HCT116 (cell line): ENCODE measurements around the gene EEF1G. TPM values are rescaled to one million over a fixed set of nuclear protein-coding genes. Genes with fewer than 3 reads are reported as not detected.
"Not testable (repeated sequence)": the region's sequence is repeated elsewhere in the genome, so short reads cannot be mapped to it uniquely, and the experiment has no call there.

ENCODE experiments used
- ATAC-seq: fragments of 200-7000 bp; cut with Tn5 transposase; 2 replicates; pipeline ENCODE4 v1.9.1; 2020; ENCODE audit warnings: mild to moderate bottlenecking, moderate library complexity
- BruUV-seq: library from RNA; stranded (reverse); fragments of 400-500 nt; replicated peaks from 2 replicates; lab custom pipeline; 2021; lab: Mats Ljungman, UMichigan
- CTCF ChIA-PET: fragments of 300-600 bp; sonication (Branson Sonifier 250); formaldehyde crosslinking; loops from one replicate; lab custom pipeline; 2021; ENCODE audit warnings: antibody characterized with exemption; lab: Charles Lee
- POLR2A ChIA-PET: fragments of 300-600, 350-600 bp; sonication (Branson Sonifier 250); formaldehyde crosslinking; loops from one replicate; lab custom pipeline; 2021; ENCODE audit warnings: antibody characterized with exemption; lab: Charles Lee
- RAD21 ChIA-PET, 2 experiments: fragments of 300-600 bp; sonication (Branson Sonifier 250); formaldehyde crosslinking; loops; one replicate each; lab custom pipeline; 2023; ENCODE audit warnings: low total read pairs in 2 of 2; ENCODE audit not compliant: uncharacterized antibody in 2 of 2, unreplicated experiment in 2 of 2, low non-redundant PET in 1 of 2; lab: Charles Lee
- DNase-seq: peaks from one replicate; pipeline ENCODE4 v3.0.0-alpha.2; 2010; ENCODE audit warnings: low read depth, low spot score
- H2AFZ ChIP-seq: fragments of 200-600 bp; shearing (Covaris generic), sonication (generic); 2 replicates; pipeline ENCODE4 v1.6.1; 2017; ENCODE audit warnings: low read depth, mixed run types, mixed read lengths, antibody characterized with exemption, low read length; ENCODE audit not compliant: poor library complexity, severe bottlenecking
- H3K27ac ChIP-seq: 2 replicates; pipeline ENCODE4 v1.5.1; 2012; ENCODE audit warnings: low read depth, low read length
- H3K27me3 ChIP-seq: fragments of 200-600 bp; sonication (generic); 2 replicates; pipeline ENCODE4 v1.6.1; 2016; ENCODE audit warnings: mixed run types, low read length, mixed read lengths; ENCODE audit not compliant: insufficient read depth
- H3K36me3 ChIP-seq, 2 experiments: fragments of 200-500 bp in 1 of 2; fragments of 200-600 bp in 1 of 2; sonication (Bioruptor generic) in 1 of 2; sonication (generic) in 1 of 2; 2 replicates each; pipeline versions ENCODE4 v1.5.1 to v1.6.1; 2014 to 2016; ENCODE audit warnings: low read length in 2 of 2, inconsistent platforms in 1 of 2, mixed read lengths in 1 of 2, mixed run types in 1 of 2; ENCODE audit not compliant: insufficient read depth in 2 of 2, control insufficient read depth in 1 of 2
- H3K4me1 ChIP-seq, 2 experiments: fragments of 200-600 bp in 1 of 2; sonication (generic) in 1 of 2; 2 replicates each; pipeline versions ENCODE4 v1.5.1 to v1.6.1; 2012 to 2017; ENCODE audit warnings: low read length in 2 of 2, inconsistent platforms in 1 of 2, mild to moderate bottlenecking in 1 of 2, mixed read lengths in 1 of 2, mixed run types in 1 of 2, moderate library complexity in 1 of 2; ENCODE audit not compliant: insufficient read depth in 2 of 2, control insufficient read depth in 1 of 2
- H3K4me2 ChIP-seq: fragments of 200-600 bp; sonication (generic); 2 replicates; pipeline ENCODE4 v1.6.1; 2017; ENCODE audit warnings: mixed run types, low read length, mixed read lengths
- H3K4me3 ChIP-seq, 2 experiments: fragments of 200-600 bp in 1 of 2; sonication (generic) in 1 of 2; replicated peaks in 1 of 2; 2 replicates each; pipeline ENCODE4 v1.5.1; 2011 to 2016; ENCODE audit warnings: low read length in 2 of 2, control low read depth in 1 of 2, low read depth in 1 of 2, mild to moderate bottlenecking in 1 of 2, mixed read lengths in 1 of 2, mixed run types in 1 of 2
- H3K79me2 ChIP-seq: fragments of 200-600 bp; sonication (generic); 2 replicates; pipeline ENCODE4 v1.6.1; 2017; ENCODE audit warnings: mild to moderate bottlenecking, mixed run types, low read length, moderate library complexity, mixed read lengths; ENCODE audit not compliant: insufficient read depth
- H3K9ac ChIP-seq: fragments of 200-600 bp; sonication (generic); 2 replicates; pipeline ENCODE4 v1.6.1; 2016; ENCODE audit warnings: low read length, mixed read lengths
- H3K9me2 ChIP-seq: fragments of 200-600 bp; sonication (generic), shearing (Covaris generic); 2 replicates; pipeline ENCODE4 v1.6.1; 2017; ENCODE audit warnings: mixed run types, mild to moderate bottlenecking, moderate library complexity; ENCODE audit not compliant: insufficient read depth
- H3K9me3 ChIP-seq, 2 experiments: fragments of 200-500 bp in 1 of 2; fragments of 200-600 bp in 1 of 2; sonication (Bioruptor generic) in 1 of 2; sonication (generic) in 1 of 2; 2 replicates each; pipeline ENCODE4 v1.6.1; 2014 to 2017; ENCODE audit warnings: low read length in 2 of 2, mixed read lengths in 2 of 2, inconsistent platforms in 1 of 2, low read depth in 1 of 2, mild to moderate bottlenecking in 1 of 2, mixed run types in 1 of 2, moderate library complexity in 1 of 2; ENCODE audit not compliant: control insufficient read depth in 1 of 2, insufficient read depth in 1 of 2
- H4K20me1 ChIP-seq: fragments of 200-600 bp; sonication (generic), shearing (Covaris generic); 2 replicates; pipeline ENCODE4 v1.6.1; 2017; ENCODE audit warnings: mixed run types, mild to moderate bottlenecking, moderate library complexity; ENCODE audit not compliant: insufficient read depth
- CEBPB ChIP-seq: IDR thresholded peaks from 2 replicates; pipeline ENCODE4 v1.6.1; 2012; ENCODE audit warnings: low read depth
- ELF1 ChIP-seq: IDR thresholded peaks from 2 replicates; pipeline ENCODE4 v1.6.1; 2012; ENCODE audit warnings: low read depth, borderline replicate concordance
- EZH2phosphoT487 ChIP-seq: fragments of 200-600 bp; IDR thresholded peaks from 2 replicates; pipeline ENCODE4 v1.6.1; 2018; ENCODE audit warnings: antibody characterized with exemption, borderline replicate concordance
- JUND ChIP-seq: IDR thresholded peaks from 2 replicates; pipeline ENCODE4 v1.6.1; 2012
- POLR2A ChIP-seq: IDR thresholded peaks from 2 replicates; pipeline ENCODE4 v1.7.0; 2011; ENCODE audit warnings: borderline replicate concordance; ENCODE audit not compliant: insufficient read depth, insufficient read length; ENCODE audit errors: extremely low read depth
- POLR2AphosphoS5 ChIP-seq: IDR thresholded peaks from 2 replicates; pipeline ENCODE4 v1.6.1; 2011; ENCODE audit warnings: mild to moderate bottlenecking, low read depth, low read length, moderate library complexity
- REST ChIP-seq: IDR thresholded peaks from 2 replicates; pipeline ENCODE4 v1.6.1; 2012; ENCODE audit warnings: low read depth
- SP1 ChIP-seq: IDR thresholded peaks from 2 replicates; pipeline ENCODE4 v1.6.1; 2012; ENCODE audit warnings: low read depth
- YY1 ChIP-seq: IDR thresholded peaks from 2 replicates; pipeline ENCODE4 v1.6.1; 2011; ENCODE audit warnings: low read length, low read depth, moderate library complexity, mild to moderate bottlenecking; ENCODE audit not compliant: insufficient replicate concordance; ENCODE audit errors: extremely low read depth
- ZNF274 ChIP-seq: fragments of 200-500 bp; sonication (Bioruptor generic); IDR thresholded peaks from 2 replicates; pipeline ENCODE4 v1.6.1; 2014; ENCODE audit warnings: mild to moderate bottlenecking, low read depth, low read length, inconsistent platforms
- intact Hi-C: fragments of 100-400 bp; cut with micrococcal nuclease; formaldehyde crosslinking; loops from 2 replicates; pipeline ENCODE4 v1.10.0; 2022
- total RNA-seq: library from RNA; stranded (reverse); gene quantifications from one replicate; pipeline ENCODE4 v1.2.1, GENCODE V29; 2021; ENCODE audit not compliant: unreplicated experiment
- TF ChIP-seq, protein P1 (sequence below), 3 experiments: fragments of 200-600 bp in 1 of 3; sonication (generic) in 1 of 3; IDR thresholded peaks in 2 of 3; conservative IDR thresholded peaks in 1 of 3; 2 replicates each; pipeline ENCODE4 v1.5.1; 2012 to 2017; ENCODE audit warnings: low read depth in 2 of 3, low read length in 2 of 3, antibody characterized with exemption in 1 of 3, borderline replicate concordance in 1 of 3, control low read depth in 1 of 3, mild to moderate bottlenecking in 1 of 3, mixed read lengths in 1 of 3, mixed run types in 1 of 3, moderate library complexity in 1 of 3; ENCODE audit not compliant: insufficient read depth in 1 of 3

The EEF1G gene
- total RNA-seq, 1 experiment from 2014 or later, result 1,901 TPM

GRCh38 chr11:62581735-62582134 is 8.0 kb upstream of the EEF1G start:
- H3K4me1 ChIP-seq, ATAC-seq, H3K4me3 ChIP-seq, H3K9me3 ChIP-seq, H4K20me1 ChIP-seq, H3K27ac ChIP-seq, intact Hi-C loops, RAD21 ChIA-PET, DNase-seq, H3K9ac ChIP-seq, H3K4me2 ChIP-seq, H3K27me3 ChIP-seq, CTCF ChIA-PET, H3K9me2 ChIP-seq, H2AFZ ChIP-seq, BruUV-seq: not testable (repeated sequence)
- Histone ChIP-seq H3K36me3 (peaks cover 27 to 39% of the 10 kb centered on the region in 2 experiments), H3K79me2 (peaks cover 22% of the 10 kb centered on the region)
- POLR2A ChIA-PET, result interaction anchor here (3.8 kb wide), 1 partner anchor 8 kb away, joined by 13 read pairs; the partner anchor contains the start of gene EEF1G

DNA sequence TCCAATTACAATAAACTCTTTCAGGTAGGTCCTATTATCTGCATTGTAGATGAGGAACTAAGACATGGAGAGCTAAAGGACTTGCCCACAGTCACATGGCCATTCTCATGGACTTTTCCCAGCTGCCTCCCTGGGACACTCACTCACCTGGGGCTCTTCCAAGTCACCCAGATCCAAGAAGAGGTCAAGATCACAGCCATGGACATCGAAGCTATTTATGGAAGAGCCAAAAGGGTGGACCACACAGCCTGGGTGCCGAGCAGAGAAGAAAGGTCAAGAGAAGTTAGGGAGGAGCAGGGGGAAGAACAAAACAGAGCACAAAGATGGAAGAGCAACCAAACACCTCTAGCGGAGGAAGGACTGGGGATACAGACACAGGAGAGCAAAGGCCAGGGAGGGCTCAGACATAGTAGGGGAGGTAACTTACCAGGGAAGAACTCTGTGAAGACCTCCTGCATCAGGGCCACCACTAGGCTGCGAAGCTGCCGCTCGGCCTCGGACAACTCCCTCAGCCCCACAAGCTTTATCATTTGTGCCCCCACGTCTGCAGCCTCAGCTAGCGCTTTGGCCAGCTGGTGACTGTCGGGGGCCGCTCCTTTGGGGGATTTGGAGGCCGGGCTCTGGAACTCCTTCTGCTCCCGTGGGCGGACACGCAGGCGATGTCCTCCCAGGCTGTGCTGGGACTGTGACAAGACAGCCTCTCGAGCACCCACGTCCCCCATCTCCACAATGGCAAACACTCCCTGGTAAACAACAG is 7.4 kb upstream of the EEF1G start:
- H3K9me3 ChIP-seq, result no peaks in the 10 kb centered on the region
- H3K79me2 ChIP-seq, result peaks cover 19% of the 10 kb centered on the region
- H3K4me1 ChIP-seq, result no peaks in the 10 kb centered on the region
- no peaks in the 10 kb centered on the region for H3K9me2 ChIP-seq
- ChIA-PET RAD21 (no interaction called here), POLR2A (interaction anchor here (0.7 kb wide), 1 partner anchor 11 kb away, joined by 3 read pairs; no protein-coding TSS in a partner anchor), CTCF (no interaction called here)
- no peak overlapping the region for H2AFZ ChIP-seq
- DNase-seq (no peak), ATAC-seq (no peak)
- H4K20me1 ChIP-seq, result no peaks in the 10 kb centered on the region
- H3K4me3 ChIP-seq, result no peak overlapping the region
- H3K27ac ChIP-seq, result no peak overlapping the region
- H3K36me3 ChIP-seq, result peaks cover 30 to 37% of the 10 kb centered on the region in 2 experiments
- BruUV-seq, result no TSS peak
- no peaks in the 10 kb centered on the region for H3K27me3 ChIP-seq
- H3K9ac ChIP-seq, result no peak overlapping the region
- intact Hi-C loops, result no loop called here
- H3K4me2 ChIP-seq, result no peak overlapping the region
- no peak for TF ChIP-seq CEBPB
- no peak for TF ChIP-seq ELF1
- TF ChIP-seq SP1, result no peak
- TF ChIP-seq REST, result no peak
- TF ChIP-seq EZH2phosphoT487, result no peak
- TF ChIP-seq POLR2A, result no peak
- TF ChIP-seq POLR2AphosphoS5, result no peak
- TF ChIP-seq ZNF274, result no peak
- TF ChIP-seq YY1, result no peak
- no peak for TF ChIP-seq JUND
- TF ChIP-seq, protein P1, sequence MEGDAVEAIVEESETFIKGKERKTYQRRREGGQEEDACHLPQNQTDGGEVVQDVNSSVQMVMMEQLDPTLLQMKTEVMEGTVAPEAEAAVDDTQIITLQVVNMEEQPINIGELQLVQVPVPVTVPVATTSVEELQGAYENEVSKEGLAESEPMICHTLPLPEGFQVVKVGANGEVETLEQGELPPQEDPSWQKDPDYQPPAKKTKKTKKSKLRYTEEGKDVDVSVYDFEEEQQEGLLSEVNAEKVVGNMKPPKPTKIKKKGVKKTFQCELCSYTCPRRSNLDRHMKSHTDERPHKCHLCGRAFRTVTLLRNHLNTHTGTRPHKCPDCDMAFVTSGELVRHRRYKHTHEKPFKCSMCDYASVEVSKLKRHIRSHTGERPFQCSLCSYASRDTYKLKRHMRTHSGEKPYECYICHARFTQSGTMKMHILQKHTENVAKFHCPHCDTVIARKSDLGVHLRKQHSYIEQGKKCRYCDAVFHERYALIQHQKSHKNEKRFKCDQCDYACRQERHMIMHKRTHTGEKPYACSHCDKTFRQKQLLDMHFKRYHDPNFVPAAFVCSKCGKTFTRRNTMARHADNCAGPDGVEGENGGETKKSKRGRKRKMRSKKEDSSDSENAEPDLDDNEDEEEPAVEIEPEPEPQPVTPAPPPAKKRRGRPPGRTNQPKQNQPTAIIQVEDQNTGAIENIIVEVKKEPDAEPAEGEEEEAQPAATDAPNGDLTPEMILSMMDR (IDR thresholded peaks at IDR 0.05 in 2 of 3, conservative IDR thresholded peaks at IDR 0.05 in 1 of 3; ENCODE audit: borderline replicate concordance in 1 of 3, insufficient read depth in 1 of 3, low read depth in 2 of 3, low read length in 2 of 3), result no peak
